GM12878 (cell line): ENCODE data around the gene PERCC1. TPM values are rescaled to one million over a fixed set of nuclear protein-coding genes. Genes with fewer than 3 reads are reported as not detected.

Experiments
- ATAC-seq: fragments of 200-7000 bp; cut with Tn5 transposase; 3 replicates; pipeline ENCODE4 v1.9.1; 2020; ENCODE audit warnings: mild to moderate bottlenecking, moderate library complexity
- BruUV-seq: library from RNA; stranded (reverse); fragments of 400-500 nt; replicated peaks from 2 replicates; lab custom pipeline; 2021; lab: Mats Ljungman, UMichigan
- CTCF ChIA-PET: fragments of 300-600 bp; sonication (Branson Sonifier 250); formaldehyde crosslinking; extraction: SDS; loops from one replicate; lab custom pipeline; 2021; ENCODE audit warnings: inconsistent platforms; lab: Yijun Ruan, JAX
- POLR2A ChIA-PET: fragments of 350-600 bp; formaldehyde crosslinking; extraction: SDS; loops from one replicate; lab custom pipeline; 2021; ENCODE audit warnings: inconsistent platforms; lab: Charles Lee
- RAD21 ChIA-PET: fragments of 300-600 bp; sonication (Branson Sonifier 250); formaldehyde crosslinking; loops from one replicate; lab custom pipeline; 2023; ENCODE audit warnings: antibody characterized with exemption; ENCODE audit not compliant: unreplicated experiment; lab: Charles Lee
- SMC1A ChIA-PET: fragments of 300-600 bp; sonication (Branson Sonifier 250); formaldehyde crosslinking; loops from one replicate; lab custom pipeline; 2023; ENCODE audit not compliant: unreplicated experiment, uncharacterized antibody; lab: Charles Lee
- DNase-seq: peaks from one replicate; pipeline ENCODE4 v3.0.0-alpha.2; 2011; ENCODE audit warnings: low read depth, low spot score
- FAIRE-seq: peaks from 3 replicates; lab custom pipeline; 2011; peaks lifted over from hg19 to GRCh38; lab: Jason Lieb, UNC
- H2AFZ ChIP-seq: 2 replicates; pipeline ENCODE4 v1.6.0; 2011; ENCODE audit warnings: low read depth, low read length, control low read depth; ENCODE audit not compliant: control insufficient read depth
- H3K27ac ChIP-seq: 2 replicates; pipeline ENCODE4 v1.5.1; 2011; ENCODE audit warnings: control low read depth; ENCODE audit not compliant: control insufficient read depth, insufficient read depth
- H3K27me3 ChIP-seq, 2 experiments: replicated peaks in 1 of 2; 2 replicates each; pipeline versions ENCODE4 v1.6.0 to v1.6.1; 2011; ENCODE audit warnings: low read length in 1 of 2; ENCODE audit not compliant: control insufficient read depth in 2 of 2, insufficient read depth in 2 of 2
- H3K36me3 ChIP-seq, 2 experiments: 2 replicates each; pipeline ENCODE4 v1.5.1; 2011; ENCODE audit warnings: low read length in 1 of 2; ENCODE audit not compliant: control insufficient read depth in 2 of 2, insufficient read depth in 2 of 2
- H3K4me1 ChIP-seq: 2 replicates; pipeline ENCODE4 v1.6.1; 2011; ENCODE audit warnings: mild to moderate bottlenecking, low read length, moderate library complexity, mixed read lengths; ENCODE audit not compliant: control insufficient read depth, insufficient read depth
- H3K4me2 ChIP-seq: 2 replicates; pipeline ENCODE4 v1.6.0; 2011; ENCODE audit warnings: control low read depth; ENCODE audit not compliant: control insufficient read depth, insufficient read depth
- H3K4me3 ChIP-seq: fragments of 200-600 bp; sonication (generic); 2 replicates; pipeline ENCODE4 v1.5.1; 2016
- H3K79me2 ChIP-seq: 2 replicates; pipeline ENCODE4 v1.6.0; 2011; ENCODE audit warnings: low read length; ENCODE audit not compliant: control insufficient read depth, insufficient read depth
- H3K9ac ChIP-seq: 2 replicates; pipeline ENCODE4 v1.8.0; 2011; ENCODE audit warnings: low read length, control low read depth, mixed read lengths; ENCODE audit not compliant: control insufficient read depth, insufficient read depth
- H3K9me3 ChIP-seq: replicated peaks from 3 replicates; pipeline ENCODE4 v1.5.1; 2011; ENCODE audit warnings: mild to moderate bottlenecking, low read length; ENCODE audit not compliant: control insufficient read depth, insufficient read depth
- H4K20me1 ChIP-seq: 2 replicates; pipeline ENCODE4 v1.6.0; 2011; ENCODE audit not compliant: control insufficient read depth, insufficient read depth
- ATF7 ChIP-seq: fragments of 450-650 bp; IDR thresholded peaks from 2 replicates; pipeline ENCODE4 v1.6.1; 2016; ENCODE audit warnings: low read depth, mild to moderate bottlenecking
- BRCA1 ChIP-seq: IDR thresholded peaks from 2 replicates; pipeline ENCODE4 v1.6.1; 2011; ENCODE audit warnings: low read depth, low read length, improper control_type of control experiment
- MEF2A ChIP-seq: IDR thresholded peaks from 2 replicates; pipeline ENCODE4 v1.6.1; 2011; ENCODE audit warnings: low read depth, mild to moderate bottlenecking, low read length, moderate library complexity; ENCODE audit not compliant: insufficient read depth
- RUNX3 ChIP-seq: IDR thresholded peaks from 2 replicates; pipeline ENCODE4 v1.6.1; 2012; ENCODE audit warnings: low read length, inconsistent platforms
- SIN3A ChIP-seq: IDR thresholded peaks from 2 replicates; pipeline ENCODE4 v1.6.1; 2012; ENCODE audit warnings: low read depth, low read length, improper control_type of control experiment
- TAF1 ChIP-seq: IDR thresholded peaks from 2 replicates; pipeline ENCODE4 v1.6.1; 2011; ENCODE audit warnings: mild to moderate bottlenecking, low read depth, low read length, borderline replicate concordance
- TCF7 ChIP-seq: IDR thresholded peaks from 2 replicates; pipeline ENCODE4 v1.6.1; 2014; ENCODE audit warnings: antibody characterized with exemption, borderline replicate concordance
- WGBS: methylation state at CpG from one replicate; pipeline ENCODE4 v1.1.6; 2016; ENCODE audit warnings: low lambda C conversion rate; ENCODE audit not compliant: insufficient replicate concordance, insufficient coverage; ENCODE audit errors: missing lambda C conversion rate; 5-methylcytosine and 5-hydroxymethylcytosine counted together
- in situ Hi-C: fragments of 300-500 bp; cut with MboI; formaldehyde crosslinking; loops from 9 replicates; pipeline ENCODE4 v1.14.3; 2018; ENCODE audit warnings: mixed read lengths
- intact Hi-C: fragments of 100-400 bp; cut with micrococcal nuclease; formaldehyde crosslinking; loops from one replicate; pipeline ENCODE4 v1.14.2; 2022; ENCODE audit not compliant: unreplicated experiment
- polyA plus RNA-seq, 11 experiments: library from polyadenylated mRNA; depleted of rRNA in 4 of 11; unstranded in 6 of 11; stranded (reverse) in 5 of 11; fragments of >200 nt; fragmentation: Nextera tagmentation in 4 of 11; fragmentation: Illumina TruSeq in 1 of 11; extraction: Ambion mirVana in 4 of 11; extraction: Trizol in 1 of 11; gene quantifications; 1 replicate in 1 of 11; 2 replicates in 10 of 11; pipeline versions ENCODE4 v1.2.1 to v1.2.3, GENCODE V29; 2011 to 2016; ENCODE audit warnings: inconsistent platforms in 2 of 11, missing spikeins in 2 of 11, low read depth in 1 of 11
- total RNA-seq, 4 experiments: library from RNA; depleted of rRNA in 3 of 4; stranded (reverse); fragments of >200 nt in 3 of 4; fragmentation: Illumina TruSeq in 1 of 4; extraction: Trizol in 1 of 4; gene quantifications; 2 replicates each; pipeline versions ENCODE4 v1.2.1 to v1.2.3, GENCODE V29; 2013 to 2021
- TF ChIP-seq, protein P1 (sequence below): fragments of 450-650 bp; IDR thresholded peaks from 2 replicates; pipeline ENCODE4 v1.6.1; 2018; ENCODE audit warnings: mild to moderate bottlenecking, low read depth, moderate library complexity; ENCODE audit not compliant: partially characterized antibody

Gene PERCC1
- total and polyA plus RNA-seq, 10 of the 15 experiments (the other 5 are each of a cell fraction or from before 2014, with no cell fraction given) = not detected

DNA sequence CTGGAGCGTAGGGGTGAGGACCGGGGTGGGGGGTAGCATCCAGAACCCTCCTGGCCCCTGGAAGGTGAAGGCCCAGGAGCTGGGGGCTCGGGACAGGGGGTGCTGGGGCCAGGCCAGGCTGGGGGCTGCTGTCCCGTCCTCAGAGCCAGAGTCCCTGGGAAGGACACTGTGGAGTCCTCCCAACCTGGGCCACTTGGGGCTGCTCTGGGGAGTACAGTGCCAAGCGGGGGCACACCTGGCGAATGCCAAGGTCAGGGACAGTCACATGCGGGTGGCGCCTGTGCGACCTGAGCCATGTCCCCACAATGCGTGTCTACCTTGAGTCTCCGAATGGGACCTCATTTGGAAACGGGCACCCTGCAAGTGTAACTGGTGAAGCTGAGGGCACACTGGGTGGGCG, 1.2 kb upstream of the PERCC1 start:
- H4K20me1 ChIP-seq = no peaks in the 10 kb centered on the region; the same call in 1 of the 2 replicates
- intact Hi-C loops = no loop called here
- H3K79me2 ChIP-seq = no peaks in the 10 kb centered on the region
- no peak overlapping the region for H3K27ac ChIP-seq
- peaks cover 0 to 10% of the 10 kb centered on the region in 2 experiments for H3K27me3 ChIP-seq
- CTCF ChIA-PET = interaction anchor here (0.6 to 2.2 kb wide), 3 partner anchors 13 to 248 kb away, joined by 4 to 6 read pairs (median 4); partner anchors contain the start of genes JPT2 and TELO2
- H3K4me3 ChIP-seq = no peak overlapping the region
- 60% methylated on average over 12 of the region's 13 CpGs for WGBS
- H3K4me1 ChIP-seq = no peaks in the 10 kb centered on the region
- no peak overlapping the region for H3K9ac ChIP-seq
- SMC1A ChIA-PET = no interaction called here
- H2AFZ ChIP-seq = no peak overlapping the region
- DNase-seq (no peak), ATAC-seq (no peak), FAIRE-seq (no peak)
- no peak overlapping the region for H3K4me2 ChIP-seq
- BruUV-seq = no TSS peak
- H3K36me3 ChIP-seq = no peaks in the 10 kb centered on the region
- in situ Hi-C loops = no loop called here
- H3K9me3 ChIP-seq = no peaks in the 10 kb centered on the region
- RAD21 ChIA-PET = interaction anchor here (1.3 to 1.5 kb wide), 2 partner anchors 11 to 248 kb away, joined by 3 read pairs; partner anchors contain the start of gene JPT2
- no peak for TF ChIP-seq TCF7
- no peak for TF ChIP-seq MEF2A
- no peak for TF ChIP-seq BRCA1
- no peak for TF ChIP-seq SIN3A
- TF ChIP-seq, protein P1, sequence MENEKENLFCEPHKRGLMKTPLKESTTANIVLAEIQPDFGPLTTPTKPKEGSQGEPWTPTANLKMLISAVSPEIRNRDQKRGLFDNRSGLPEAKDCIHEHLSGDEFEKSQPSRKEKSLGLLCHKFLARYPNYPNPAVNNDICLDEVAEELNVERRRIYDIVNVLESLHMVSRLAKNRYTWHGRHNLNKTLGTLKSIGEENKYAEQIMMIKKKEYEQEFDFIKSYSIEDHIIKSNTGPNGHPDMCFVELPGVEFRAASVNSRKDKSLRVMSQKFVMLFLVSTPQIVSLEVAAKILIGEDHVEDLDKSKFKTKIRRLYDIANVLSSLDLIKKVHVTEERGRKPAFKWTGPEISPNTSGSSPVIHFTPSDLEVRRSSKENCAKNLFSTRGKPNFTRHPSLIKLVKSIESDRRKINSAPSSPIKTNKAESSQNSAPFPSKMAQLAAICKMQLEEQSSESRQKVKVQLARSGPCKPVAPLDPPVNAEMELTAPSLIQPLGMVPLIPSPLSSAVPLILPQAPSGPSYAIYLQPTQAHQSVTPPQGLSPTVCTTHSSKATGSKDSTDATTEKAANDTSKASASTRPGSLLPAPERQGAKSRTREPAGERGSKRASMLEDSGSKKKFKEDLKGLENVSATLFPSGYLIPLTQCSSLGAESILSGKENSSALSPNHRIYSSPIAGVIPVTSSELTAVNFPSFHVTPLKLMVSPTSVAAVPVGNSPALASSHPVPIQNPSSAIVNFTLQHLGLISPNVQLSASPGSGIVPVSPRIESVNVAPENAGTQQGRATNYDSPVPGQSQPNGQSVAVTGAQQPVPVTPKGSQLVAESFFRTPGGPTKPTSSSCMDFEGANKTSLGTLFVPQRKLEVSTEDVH = no peak
- no peak for TF ChIP-seq RUNX3
- no peak for TF ChIP-seq ATF7
- no peak for TF ChIP-seq TAF1
- POLR2A ChIA-PET = no interaction called here
